Measurements from ENCODE around the gene BHLHE23. TPM values are rescaled to one million over a fixed set of nuclear protein-coding genes. Genes with fewer than 3 reads are reported as not detected.

Gene BHLHE23
- polyA plus RNA-seq (ENCODE audit: insufficient read length in 12 of 12), result under 1 TPM in 1 of 12 donors, not detected in 11; 0.16 TPM
- long read RNA-seq, donor 1, result 0 reads
- long read RNA-seq, donor 2, result 0 reads
- long read RNA-seq, donor 3, result 0 reads
- long read RNA-seq, donor 4, result 0 reads
- long read RNA-seq, donor 5, result 0 reads
- long read RNA-seq, donor 6, result 0 reads
- long read RNA-seq, donor 7, result 0 reads
- long read RNA-seq, donor 8, result 0 reads
- long read RNA-seq, donor 9, result 0 reads
- long read RNA-seq, donor 10, result 0 reads
- long read RNA-seq, donor 11, result 0 reads

DNA sequence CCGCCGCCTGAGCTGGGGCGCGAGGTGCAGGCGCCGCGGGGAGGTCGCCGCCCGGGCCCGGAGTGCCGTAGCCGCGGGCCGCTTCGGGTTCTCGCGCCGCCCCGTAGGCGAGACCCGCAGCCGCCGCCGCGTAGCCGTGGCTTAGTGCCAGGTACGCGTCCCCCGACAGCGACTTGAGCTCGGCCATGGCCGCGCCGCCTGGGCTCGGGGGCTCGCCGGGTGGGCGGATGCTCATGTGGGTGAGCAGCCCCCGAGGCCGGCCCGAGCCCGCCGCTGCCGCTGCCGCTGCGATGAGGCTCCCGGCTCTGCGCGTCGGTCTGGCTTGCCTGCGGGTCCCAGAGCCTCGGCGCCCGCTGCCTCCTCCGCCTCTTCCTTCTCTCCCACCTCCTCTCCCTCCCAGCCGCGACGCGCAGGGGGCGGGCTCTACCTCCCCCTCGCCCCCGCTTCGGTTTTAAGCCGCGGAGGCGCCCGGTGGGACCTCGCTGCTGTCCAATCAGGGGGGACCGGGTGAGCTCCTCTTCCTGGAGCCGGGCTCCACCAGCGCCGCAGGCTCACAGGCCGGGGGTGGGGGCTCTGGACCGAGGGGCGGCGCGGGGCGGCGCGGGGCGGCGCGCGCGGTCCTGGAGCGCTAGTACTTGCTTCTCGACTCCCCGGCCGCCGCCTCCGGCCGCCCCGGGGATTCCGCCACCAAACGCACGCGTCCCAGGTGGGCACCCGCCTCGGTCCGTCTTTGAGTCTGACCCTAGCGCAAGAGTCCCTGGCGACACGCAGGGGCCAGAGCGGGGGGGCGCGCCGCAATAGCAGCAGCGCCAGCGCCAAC is at the start of gene BHLHE23:
Gene BHLHE23, minus strand, starts transcription at position 425 of the 820 bp plus-strand sequence. Its CDS starts 190 bp downstream, at position 235.
- peak; percentile 37 for DNase-seq

DNA sequence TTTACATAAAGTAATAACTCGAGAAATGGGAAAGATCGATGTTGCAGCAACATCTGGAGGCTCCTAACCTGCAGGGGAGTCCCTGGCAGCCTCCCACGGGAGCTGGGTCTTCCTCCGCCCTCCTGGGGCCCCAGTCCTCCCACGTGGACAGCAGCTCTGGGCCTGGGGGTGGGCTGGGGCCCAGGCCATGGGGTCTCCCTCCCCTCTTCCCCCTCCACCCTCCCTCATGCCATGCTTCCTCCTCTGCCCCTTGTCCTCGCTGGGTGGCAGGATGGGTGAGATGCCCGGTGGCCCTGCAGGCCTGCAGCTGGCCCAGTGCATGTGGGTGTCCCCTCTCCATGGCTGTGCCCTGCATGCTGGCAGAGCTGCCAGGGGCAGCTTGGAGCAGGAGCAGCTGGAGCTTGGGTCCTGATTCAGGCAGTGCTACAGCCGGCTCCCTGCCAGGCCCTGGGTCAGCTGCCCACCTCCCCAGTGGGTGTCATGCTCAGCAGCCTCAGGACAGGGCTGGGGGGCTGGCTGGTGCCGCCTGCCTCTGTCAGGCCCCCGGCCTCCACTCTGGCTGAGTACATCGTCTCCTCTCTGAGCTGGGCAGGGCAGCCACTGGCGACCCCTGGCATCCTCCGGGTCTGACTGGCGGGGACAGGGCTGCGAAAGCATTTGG is 48.9 kb upstream of the BHLHE23 start:
- DNase-seq, result no peak

GRCh38 chr20:63054681-63055240 is 48.0 kb upstream of the BHLHE23 start:
- no peak for DNase-seq

DNA sequence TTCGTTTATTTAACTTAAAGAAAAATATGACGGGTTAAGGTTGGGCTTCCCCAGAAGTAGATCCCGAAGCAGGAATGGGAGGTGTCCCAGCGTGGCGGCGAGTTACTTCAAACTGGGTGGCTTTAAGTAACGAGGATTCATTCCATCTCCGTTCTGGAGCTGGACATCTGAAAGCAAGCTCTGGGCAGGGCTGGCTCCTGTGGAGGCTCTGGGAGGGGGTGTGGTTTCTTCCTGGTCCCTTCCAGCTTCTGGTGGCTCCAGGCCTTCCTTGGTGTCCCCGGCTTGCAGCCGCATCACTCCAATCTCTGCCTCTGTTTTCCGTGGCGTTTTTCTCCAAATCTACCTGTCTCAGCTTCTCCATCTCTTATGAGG is 47.3 kb upstream of the BHLHE23 start:
- no peak for DNase-seq

DNA sequence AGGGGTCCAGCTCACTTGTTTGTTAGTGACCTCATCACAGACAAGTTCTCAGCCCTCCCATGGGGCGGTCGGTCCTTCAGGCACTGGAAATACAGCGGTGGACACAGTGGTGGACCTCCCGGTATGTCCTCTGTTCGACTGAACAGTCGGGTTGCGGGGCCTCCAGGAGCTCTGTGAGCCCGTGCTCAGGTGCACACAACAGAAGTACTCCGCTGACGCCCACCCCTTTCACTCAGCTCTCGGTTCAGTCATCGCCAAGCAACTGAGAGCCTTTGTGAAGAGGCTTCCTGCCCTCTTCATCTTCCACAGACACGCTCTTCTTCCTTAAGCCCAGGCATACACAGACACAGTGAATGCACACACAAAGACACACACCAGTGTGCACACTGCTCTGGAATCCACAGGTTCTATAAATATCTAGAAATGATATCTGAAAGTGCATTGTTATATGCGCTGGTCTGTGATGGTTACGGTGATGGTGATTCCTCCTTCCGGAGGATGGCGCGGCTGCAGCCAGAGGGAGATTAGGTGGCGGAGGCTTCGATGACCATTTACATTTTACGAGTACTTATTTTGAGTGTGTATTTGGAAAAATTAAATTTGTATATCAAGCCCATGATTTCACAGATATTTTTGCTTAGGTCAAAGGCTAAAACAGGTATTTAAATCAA is 46.8 kb upstream of the BHLHE23 start:
- no peak for DNase-seq

- DNase-seq, result no peak
Measured at GRCh38 chr20:63052571-63053431, 46.0 kb upstream of the BHLHE23 start.

DNA sequence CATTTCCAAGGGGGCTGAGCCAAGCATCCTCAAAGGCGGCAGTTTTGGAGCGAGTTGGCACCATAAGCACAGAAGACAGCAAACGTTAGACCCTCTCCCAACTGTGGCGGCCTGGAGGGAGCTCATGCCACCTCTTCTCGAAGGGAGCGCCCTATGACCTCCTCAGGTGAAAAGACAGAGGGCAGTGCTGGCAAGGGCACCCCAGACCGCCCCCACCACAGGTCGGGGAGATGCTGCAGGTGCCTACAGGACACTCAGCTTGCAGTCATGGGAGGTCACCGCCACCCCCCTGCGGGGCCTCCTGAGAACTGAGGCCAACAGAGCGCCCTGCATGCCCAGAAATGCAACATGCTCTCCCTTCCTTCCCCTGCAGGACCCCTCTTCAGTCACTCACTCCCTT is 45.1 kb upstream of the BHLHE23 start:
- no peak for DNase-seq

GRCh38 chr20:63051186-63051860 is 44.6 kb upstream of the BHLHE23 start:
- no peak for DNase-seq

GRCh38 chr20:63050406-63050805 is 43.6 kb upstream of the BHLHE23 start:
- DNase-seq, result no peak

DNA sequence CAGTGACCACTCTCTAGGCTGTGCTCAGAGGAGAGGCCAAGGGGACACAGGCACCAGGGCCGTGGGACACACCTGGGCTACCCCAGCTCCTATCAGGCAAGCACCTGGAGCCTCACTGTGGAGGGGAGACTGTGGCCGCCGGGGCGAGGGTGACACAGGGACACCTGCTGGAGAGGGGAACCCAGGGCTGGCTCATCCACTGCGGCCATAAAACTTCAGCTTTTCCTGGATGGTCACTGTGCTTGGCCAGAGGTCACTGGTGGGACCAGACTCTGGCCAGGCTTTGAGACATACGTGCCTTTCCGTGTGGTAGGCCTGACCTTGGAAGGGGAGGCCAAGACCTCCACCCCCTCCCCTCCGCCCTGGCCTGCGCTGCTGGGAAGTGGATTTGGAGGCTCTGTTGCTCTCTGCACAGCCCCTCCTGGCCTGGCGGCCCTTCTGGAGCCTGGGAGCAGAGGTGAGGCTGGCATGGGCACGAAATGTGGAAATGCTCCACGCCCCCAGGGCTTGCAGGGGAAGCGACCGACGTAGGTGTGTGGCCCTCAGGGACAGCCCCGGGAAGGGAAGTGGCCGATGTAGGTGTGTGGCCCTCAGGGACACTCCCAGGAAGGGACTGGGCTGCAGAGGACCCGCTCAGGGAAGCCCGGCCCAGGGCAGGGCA is 42.9 kb upstream of the BHLHE23 start:
- no peak for DNase-seq

DNA sequence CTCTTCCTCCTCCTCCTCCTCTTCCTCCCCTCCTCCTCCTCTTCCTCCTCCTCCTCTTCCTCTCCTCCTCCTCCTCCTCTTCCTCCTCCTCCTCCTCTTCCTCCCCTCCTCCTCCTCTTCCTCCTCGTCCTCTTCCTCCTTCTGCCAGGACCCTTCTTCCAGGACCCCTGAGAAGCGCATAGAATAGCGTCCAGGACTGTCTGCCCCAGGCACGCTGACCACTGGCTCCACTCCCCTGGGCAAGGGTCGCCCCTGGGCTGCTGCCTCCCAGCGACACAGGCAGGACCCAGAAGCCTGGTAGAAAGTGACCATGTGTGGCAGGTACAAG is 42.4 kb upstream of the BHLHE23 start:
- no peak for DNase-seq

DNA sequence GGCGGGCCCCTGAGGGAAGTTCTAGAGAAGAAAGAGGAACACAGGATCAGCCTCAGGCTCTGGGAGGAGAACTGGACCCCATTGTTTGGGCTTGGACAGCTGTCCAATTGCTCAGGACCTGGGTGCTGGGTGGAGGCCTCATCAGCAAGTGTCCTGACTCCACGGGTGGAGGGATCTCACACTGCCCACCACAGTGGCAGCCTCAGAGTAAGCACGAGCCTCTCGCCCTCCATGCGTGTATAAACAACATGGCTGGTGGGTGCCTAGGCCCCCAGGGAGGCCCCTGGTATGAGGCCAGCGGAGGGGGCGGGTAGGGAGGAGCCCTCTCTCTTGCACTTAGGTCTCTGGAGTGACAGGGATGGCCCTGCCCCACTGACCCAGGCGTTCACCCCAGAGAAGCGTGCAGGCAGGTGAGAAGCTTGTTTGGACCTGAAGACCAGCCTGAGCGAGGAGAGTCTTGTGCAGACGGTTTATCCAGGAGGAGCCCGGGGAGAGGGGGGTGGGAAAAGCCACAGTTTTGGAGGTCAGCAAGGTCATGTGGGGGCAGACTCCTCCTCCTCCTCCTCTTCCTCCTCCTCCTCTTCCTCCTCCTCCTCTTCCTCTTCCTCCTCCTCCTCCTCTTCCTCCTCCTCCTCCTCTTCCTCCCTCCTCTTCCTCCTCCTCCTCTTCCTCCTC is 41.9 kb upstream of the BHLHE23 start:
- no peak for DNase-seq

GRCh38 chr20:63047946-63048345 is 41.2 kb upstream of the BHLHE23 start:
- no peak for DNase-seq

- no peak for DNase-seq
Measured at GRCh38 chr20:63047267-63047666, 40.5 kb upstream of the BHLHE23 start.

- no peak for DNase-seq
Measured at GRCh38 chr20:63046841-63047240, 40.1 kb upstream of the BHLHE23 start.

- DNase-seq, result no peak
Measured at GRCh38 chr20:63045991-63046390, 39.2 kb upstream of the BHLHE23 start.

DNA sequence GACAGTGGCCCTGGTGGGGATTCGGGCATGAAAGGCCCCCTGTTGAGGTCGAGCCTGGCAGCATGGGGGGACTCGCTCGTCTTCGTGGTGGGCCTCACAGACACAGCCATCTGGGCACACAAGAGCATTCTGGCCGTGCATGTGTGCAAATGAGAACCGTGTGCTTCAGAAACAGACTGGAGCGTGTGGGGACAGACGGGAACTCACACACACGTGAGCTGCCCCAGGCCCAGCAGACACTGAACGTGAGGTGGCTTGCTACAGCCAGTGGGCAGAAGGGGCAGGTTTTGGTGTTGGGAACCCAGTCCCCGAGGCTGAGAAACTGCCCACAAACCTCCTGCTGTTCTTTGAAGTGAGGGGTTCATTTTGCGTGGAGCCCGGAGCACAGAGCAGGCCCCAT is 38.6 kb upstream of the BHLHE23 start:
- no peak for DNase-seq

GRCh38 chr20:63044605-63045004 is 37.8 kb upstream of the BHLHE23 start:
- DNase-seq, result no peak

DNA sequence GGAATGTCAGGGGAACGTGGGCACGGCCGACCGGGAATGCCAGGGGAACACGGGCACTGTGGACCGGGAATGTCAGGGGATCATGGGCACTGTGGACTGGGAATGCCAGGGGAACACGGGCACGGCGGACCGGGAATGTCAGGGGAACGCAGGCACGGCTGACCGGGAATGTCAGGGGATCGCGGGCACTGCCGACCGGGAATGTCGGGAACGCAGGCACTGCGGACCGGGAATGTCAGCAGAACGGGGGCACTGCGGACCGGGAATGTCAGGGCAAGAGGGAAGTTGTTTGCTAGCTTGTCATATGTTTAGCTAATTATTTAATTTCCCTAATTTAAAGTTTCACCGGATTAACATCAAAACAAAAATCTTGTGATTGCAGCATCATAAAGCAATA is 37.4 kb upstream of the BHLHE23 start:
- no peak for DNase-seq
